Measurements from ENCODE around the gene NT5M. TPM values are rescaled to one million over a fixed set of nuclear protein-coding genes. Genes with fewer than 3 reads are reported as not detected.
A peak's percentile ranks its signal among the peaks of the same experiment; 100 is the strongest.

The NT5M gene
- polyA plus RNA-seq, 3 donors = 0.23 to 0.57 (median 0.25) TPM

DNA sequence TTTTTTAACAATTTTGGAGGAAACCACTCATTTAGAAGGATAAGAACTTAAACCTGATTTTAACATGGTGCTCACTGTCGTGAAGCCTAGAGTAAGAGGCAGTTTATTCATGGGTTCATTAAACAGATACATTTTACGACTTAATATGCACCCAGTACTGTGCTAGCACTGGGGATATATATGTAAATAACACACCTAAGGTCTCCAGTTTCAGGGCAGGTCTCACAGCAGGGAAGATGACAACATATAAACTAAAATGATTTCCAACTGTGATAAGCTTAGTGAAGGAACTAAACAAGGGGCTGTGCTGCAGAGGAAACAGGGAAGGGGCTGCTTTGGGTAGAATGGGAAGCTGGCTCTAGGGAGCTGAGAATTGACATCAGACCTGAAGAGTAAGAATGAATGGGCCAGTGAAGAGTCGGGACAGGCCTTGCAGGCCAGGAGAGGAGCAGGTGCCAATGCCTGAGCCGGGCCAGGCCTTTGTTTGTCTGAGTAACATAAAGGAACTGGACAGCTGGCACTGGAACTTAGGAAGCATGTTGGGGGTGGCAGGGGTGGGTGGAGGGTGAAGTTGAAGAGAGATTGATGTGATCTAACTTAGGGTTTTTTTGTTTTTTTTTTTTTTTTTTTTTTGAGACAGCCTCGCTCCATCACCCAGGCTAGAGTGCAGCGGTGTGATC is 12.1 kb downstream of the NT5M start:
- Histone ChIP-seq H3K27me3 (ENCODE audit: control insufficient read depth in 2 of 2, insufficient read depth in 2 of 2, low read length in 2 of 2) (no peaks in the 10 kb centered on the region), H3K4me2 (replicated peaks; ENCODE audit: extremely low read depth, low read length, poor library complexity, severe bottlenecking) (no peak overlapping the region), H3K4me1 (ENCODE audit: control insufficient read depth in 1 of 2, insufficient read depth in 2 of 2, low read length in 2 of 2) (no peaks in the 10 kb centered on the region), H3K36me3 (replicated peaks in 1 of 2; ENCODE audit: control insufficient read depth in 1 of 2, insufficient read depth in 2 of 2, low read length in 2 of 2) (no peaks in the 10 kb centered on the region), H3K9ac (ENCODE audit: insufficient read depth, low read length, poor library complexity, severe bottlenecking) (no peak overlapping the region), H3K79me2 (ENCODE audit: insufficient read depth, low read length) (no peaks in the 10 kb centered on the region), H2AFZ (ENCODE audit: insufficient read depth, low read depth, low read length, poor library complexity, severe bottlenecking) (no peak overlapping the region), H4K20me1 (ENCODE audit: insufficient read depth, low read length) (no peaks in the 10 kb centered on the region), H3K4me3 (replicated peaks in 1 of 3; ENCODE audit: low read depth in 2 of 3, low read length in 3 of 3) (no peak overlapping the region), H3K9me3 (replicated peaks in 1 of 2; ENCODE audit: control insufficient read depth in 1 of 2, insufficient read depth in 1 of 2, low read length in 2 of 2) (no peaks in the 10 kb centered on the region), H3K27ac (ENCODE audit: low read depth in 1 of 2, low read length in 2 of 2) (no peak overlapping the region)
- no peak for DNase-seq
- H3K27ac Mint-ChIP-seq = peak overlapping the region in 1 of 7 donors; percentile 28
- no peak for TF ChIP-seq CTCF (IDR thresholded peaks at IDR 0.05)
- no peaks in the 10 kb centered on the region for H3K4me1 Mint-ChIP-seq
- no peak overlapping the region for H3K4me3 Mint-ChIP-seq
- WGBS (ENCODE audit: insufficient coverage) = 100% methylated on average over 2 of the region's 6 CpGs
- peaks cover 3% of the 10 kb centered on the region in 2 donors for H3K36me3 Mint-ChIP-seq
- intact Hi-C loops (cut with micrococcal nuclease) = no loop called here
- H3K27me3 Mint-ChIP-seq (ENCODE audit: low read depth in 3 of 3) = peaks cover 0 to 2% (median 0%) of the 10 kb centered on the region in 3 donors
- peaks cover 0 to 4% (median 0%) of the 10 kb centered on the region in 7 donors for H3K9me3 Mint-ChIP-seq

DNA sequence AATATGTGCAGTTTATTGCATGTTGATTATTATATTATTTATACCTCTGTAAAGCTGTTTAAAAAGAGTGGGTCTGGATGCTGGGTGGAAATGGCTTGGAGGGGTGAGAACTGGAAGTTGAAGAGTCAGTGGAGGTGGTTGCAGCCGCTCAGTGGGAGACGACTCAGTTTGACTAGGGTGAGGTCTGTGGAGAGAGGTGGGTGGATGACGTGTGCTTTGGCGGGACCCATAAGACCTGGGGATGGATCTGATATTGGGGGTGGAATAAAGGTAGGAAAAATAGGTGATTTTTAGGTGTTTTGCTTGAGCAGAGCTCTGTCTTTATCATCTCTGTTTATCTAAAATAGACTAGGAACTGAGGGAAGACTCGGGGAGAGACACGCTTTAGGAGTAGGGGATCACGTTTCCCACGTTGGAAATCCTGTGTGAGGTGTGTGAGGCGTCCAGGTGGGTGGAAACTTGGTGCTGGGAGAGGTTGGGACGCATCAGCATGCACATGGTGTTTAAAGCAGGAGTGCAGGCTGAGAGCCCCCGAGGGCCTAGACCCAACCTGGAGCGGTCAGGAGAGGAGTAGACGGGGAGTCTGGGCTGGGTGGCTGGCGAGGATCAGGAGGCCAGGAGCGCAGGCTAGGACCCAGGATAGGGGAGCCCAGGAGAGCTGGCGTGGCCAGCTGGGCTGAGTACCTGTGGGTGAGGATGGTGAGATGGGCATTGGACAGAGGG is 17.2 kb downstream of the NT5M start:
- no peak overlapping the region for H3K27ac ChIP-seq (ENCODE audit: low read depth in 1 of 2, low read length in 2 of 2)
- no peak overlapping the region for H3K27ac Mint-ChIP-seq
- H3K4me1 ChIP-seq (ENCODE audit: control insufficient read depth in 1 of 2, insufficient read depth in 2 of 2, low read length in 2 of 2) = no peaks in the 10 kb centered on the region
- peaks cover 3% of the 10 kb centered on the region in 2 donors for H3K36me3 Mint-ChIP-seq
- no peaks in the 10 kb centered on the region for H3K9me3 Mint-ChIP-seq
- no peak overlapping the region for H3K4me3 Mint-ChIP-seq
- DNase-seq = no peak
- no peaks in the 10 kb centered on the region for H3K4me1 Mint-ChIP-seq
- intact Hi-C loops (cut with micrococcal nuclease) = no loop called here
- WGBS (ENCODE audit: insufficient coverage) = 95% methylated on average over 16 of the region's 16 CpGs
- H3K4me3 ChIP-seq (replicated peaks in 1 of 3; ENCODE audit: low read depth in 2 of 3, low read length in 3 of 3) = no peak overlapping the region
- no peaks in the 10 kb centered on the region for H3K27me3 ChIP-seq (ENCODE audit: control insufficient read depth in 2 of 2, insufficient read depth in 2 of 2, low read length in 2 of 2)
- no peak overlapping the region for H2AFZ ChIP-seq (ENCODE audit: insufficient read depth, low read depth, low read length, poor library complexity, severe bottlenecking)
- no peaks in the 10 kb centered on the region for H4K20me1 ChIP-seq (ENCODE audit: insufficient read depth, low read length)
- H3K4me2 ChIP-seq (replicated peaks; ENCODE audit: extremely low read depth, low read length, poor library complexity, severe bottlenecking) = no peak overlapping the region
- H3K36me3 ChIP-seq (replicated peaks in 1 of 2; ENCODE audit: control insufficient read depth in 1 of 2, insufficient read depth in 2 of 2, low read length in 2 of 2) = no peaks in the 10 kb centered on the region
- H3K27me3 Mint-ChIP-seq (ENCODE audit: low read depth in 3 of 3) = peaks cover 0 to 3% (median 0%) of the 10 kb centered on the region in 3 donors
- TF ChIP-seq CTCF (IDR thresholded peaks at IDR 0.05) = no peak
- no peaks in the 10 kb centered on the region for H3K9me3 ChIP-seq (replicated peaks in 1 of 2; ENCODE audit: control insufficient read depth in 1 of 2, insufficient read depth in 1 of 2, low read length in 2 of 2)
- H3K9ac ChIP-seq (ENCODE audit: insufficient read depth, low read length, poor library complexity, severe bottlenecking) = no peak overlapping the region
- H3K79me2 ChIP-seq (ENCODE audit: insufficient read depth, low read length) = no peaks in the 10 kb centered on the region
